ENCODE results near the gene GSTK1.

Gene GSTK1

DNA sequence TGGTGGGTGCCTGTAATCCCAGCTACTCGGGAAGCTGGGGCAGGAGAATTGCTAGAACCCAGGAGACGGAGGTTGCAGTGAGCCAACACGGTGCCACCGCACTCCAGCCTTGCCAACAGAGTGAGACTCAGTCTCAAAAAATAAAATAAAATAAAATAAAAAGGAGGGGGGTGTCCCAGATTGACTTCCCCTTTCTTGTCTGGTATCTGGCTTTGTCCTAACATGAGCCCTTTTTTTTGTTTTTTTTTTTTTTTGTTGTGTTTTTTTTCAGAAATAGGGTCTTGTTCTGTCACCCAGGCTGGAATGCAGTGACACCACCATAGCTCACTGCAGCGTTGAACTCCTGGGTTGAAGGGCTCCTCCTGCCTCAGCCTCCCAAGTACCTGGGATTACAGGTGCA, 29.6 kb downstream of the GSTK1 start:
- H3K14ac ChIP-seq (ENCODE audit: low read length) = no peak overlapping the region
- H2BK5ac ChIP-seq (ENCODE audit: low read depth, low read length, poor library complexity) = no peak overlapping the region
- H3K9me3 ChIP-seq (ENCODE audit: insufficient read depth, low read depth, low read length) = no peaks in the 10 kb centered on the region
- no peak overlapping the region for H2AK5ac ChIP-seq (ENCODE audit: low read length)
- H3K4ac ChIP-seq (ENCODE audit: low read depth, low read length) = no peak overlapping the region
- WGBS (ENCODE audit: extremely low coverage, insufficient coverage, insufficient read length) = no CpG with 5 or more reads among the region's 5 CpGs
- no peak for DNase-seq
- H3K4me1 ChIP-seq (ENCODE audit: control insufficient read depth in 1 of 2, insufficient read depth in 2 of 2, low read length in 2 of 2) = peaks cover under 1 to 2% of the 10 kb centered on the region in 2 experiments
- H4K91ac ChIP-seq (ENCODE audit: low read depth, low read length) = no peak overlapping the region
- peaks cover 26 to 36% of the 10 kb centered on the region in 2 experiments for H3K36me3 ChIP-seq (ENCODE audit: control insufficient read depth in 1 of 2, insufficient read depth in 2 of 2, low read length in 2 of 2)
- H3K27ac ChIP-seq (ENCODE audit: low read depth, low read length) = no peak overlapping the region
- peaks cover 7% of the 10 kb centered on the region for H3K79me2 ChIP-seq (ENCODE audit: control insufficient read depth, insufficient read depth, low read length, poor library complexity)
- no peak overlapping the region for H4K8ac ChIP-seq (ENCODE audit: low read depth, low read length)
- no peak overlapping the region for H4K12ac ChIP-seq (ENCODE audit: low read depth, low read length)
- H2AFZ ChIP-seq (ENCODE audit: insufficient read depth, low read length, poor library complexity) = no peak overlapping the region
- no peak overlapping the region for H2BK120ac ChIP-seq (ENCODE audit: insufficient read depth, low read length, poor library complexity)
- no peak overlapping the region for H3K4me3 ChIP-seq (ENCODE audit: low read depth, low read length)
- no peak overlapping the region for H3K23ac ChIP-seq (ENCODE audit: low read length)
- H2BK12ac ChIP-seq (ENCODE audit: low read length) = no peak overlapping the region
- H3K4me2 ChIP-seq (ENCODE audit: low read length) = no peak overlapping the region
- no peak overlapping the region for H3K9ac ChIP-seq (ENCODE audit: low read length)
- H3K18ac ChIP-seq (ENCODE audit: low read length) = no peak overlapping the region
- H3K79me1 ChIP-seq (ENCODE audit: low read length) = peaks cover 8% of the 10 kb centered on the region
- no peaks in the 10 kb centered on the region for H3K27me3 ChIP-seq (ENCODE audit: insufficient read depth, low read length)

- Histone ChIP-seq H2BK12ac (ENCODE audit: low read length) (no peak overlapping the region), H2AK5ac (ENCODE audit: low read length) (no peak overlapping the region), H4K8ac (ENCODE audit: low read depth, low read length) (no peak overlapping the region), H3K4me3 (ENCODE audit: low read depth, low read length) (no peak overlapping the region), H3K79me2 (ENCODE audit: control insufficient read depth, insufficient read depth, low read length, poor library complexity) (no peaks in the 10 kb centered on the region), H3K27me3 (ENCODE audit: insufficient read depth, low read length) (no peaks in the 10 kb centered on the region), H3K4me1 (ENCODE audit: control insufficient read depth in 1 of 2, insufficient read depth in 2 of 2, low read length in 2 of 2) (no peaks in the 10 kb centered on the region), H3K4ac (ENCODE audit: low read depth, low read length) (no peak overlapping the region), H2BK5ac (ENCODE audit: low read depth, low read length, poor library complexity) (no peak overlapping the region), H4K91ac (ENCODE audit: low read depth, low read length) (no peak overlapping the region), H4K12ac (ENCODE audit: low read depth, low read length) (no peak overlapping the region), H3K9ac (ENCODE audit: low read length) (no peak overlapping the region), H3K4me2 (ENCODE audit: low read length) (no peak overlapping the region), H3K23ac (ENCODE audit: low read length) (no peak overlapping the region), H3K27ac (ENCODE audit: low read depth, low read length) (no peak overlapping the region), H2AFZ (ENCODE audit: insufficient read depth, low read length, poor library complexity) (no peak overlapping the region), H3K79me1 (ENCODE audit: low read length) (no peaks in the 10 kb centered on the region), H3K36me3 (ENCODE audit: control insufficient read depth in 1 of 2, insufficient read depth in 2 of 2, low read length in 2 of 2) (peaks cover 38 to 52% of the 10 kb centered on the region in 2 experiments), H3K14ac (ENCODE audit: low read length) (no peak overlapping the region), H3K18ac (ENCODE audit: low read length) (no peak overlapping the region), H3K9me3 (ENCODE audit: insufficient read depth, low read depth, low read length) (no peaks in the 10 kb centered on the region), H2BK120ac (ENCODE audit: insufficient read depth, low read length, poor library complexity) (no peak overlapping the region)
- DNase-seq = no peak
Observed at GRCh38 chr7:143295870-143296269, 32.6 kb downstream of the GSTK1 start.

GRCh38 chr7:143296686-143297085, 33.4 kb downstream of the GSTK1 start:
- no peak overlapping the region for H3K4me2 ChIP-seq (ENCODE audit: low read length)
- H3K9ac ChIP-seq (ENCODE audit: low read length) = no peak overlapping the region
- no peak overlapping the region for H2AFZ ChIP-seq (ENCODE audit: insufficient read depth, low read length, poor library complexity)
- H3K23ac ChIP-seq (ENCODE audit: low read length) = no peak overlapping the region
- no peaks in the 10 kb centered on the region for H3K27me3 ChIP-seq (ENCODE audit: insufficient read depth, low read length)
- peaks cover 38 to 56% of the 10 kb centered on the region in 2 experiments for H3K36me3 ChIP-seq (ENCODE audit: control insufficient read depth in 1 of 2, insufficient read depth in 2 of 2, low read length in 2 of 2)
- H4K91ac ChIP-seq (ENCODE audit: low read depth, low read length) = no peak overlapping the region
- H3K4me3 ChIP-seq (ENCODE audit: low read depth, low read length) = no peak overlapping the region
- H3K4ac ChIP-seq (ENCODE audit: low read depth, low read length) = no peak overlapping the region
- H4K12ac ChIP-seq (ENCODE audit: low read depth, low read length) = no peak overlapping the region
- H3K9me3 ChIP-seq (ENCODE audit: insufficient read depth, low read depth, low read length) = no peaks in the 10 kb centered on the region
- H3K4me1 ChIP-seq (ENCODE audit: control insufficient read depth in 1 of 2, insufficient read depth in 2 of 2, low read length in 2 of 2) = no peaks in the 10 kb centered on the region
- H4K8ac ChIP-seq (ENCODE audit: low read depth, low read length) = no peak overlapping the region
- H3K18ac ChIP-seq (ENCODE audit: low read length) = no peak overlapping the region
- no peak overlapping the region for H2BK12ac ChIP-seq (ENCODE audit: low read length)
- no peak overlapping the region for H3K27ac ChIP-seq (ENCODE audit: low read depth, low read length)
- no peak overlapping the region for H2BK120ac ChIP-seq (ENCODE audit: insufficient read depth, low read length, poor library complexity)
- H3K14ac ChIP-seq (ENCODE audit: low read length) = no peak overlapping the region
- no CpG with 5 or more reads among the region's 2 CpGs for WGBS (ENCODE audit: extremely low coverage, insufficient coverage, insufficient read length)
- no peak for DNase-seq
- H2BK5ac ChIP-seq (ENCODE audit: low read depth, low read length, poor library complexity) = no peak overlapping the region
- H2AK5ac ChIP-seq (ENCODE audit: low read length) = no peak overlapping the region
- H3K79me2 ChIP-seq (ENCODE audit: control insufficient read depth, insufficient read depth, low read length, poor library complexity) = no peaks in the 10 kb centered on the region
- H3K79me1 ChIP-seq (ENCODE audit: low read length) = no peaks in the 10 kb centered on the region

- Histone ChIP-seq H3K79me1 (ENCODE audit: low read length) (no peaks in the 10 kb centered on the region), H4K91ac (ENCODE audit: low read depth, low read length) (no peak overlapping the region), H2BK120ac (ENCODE audit: insufficient read depth, low read length, poor library complexity) (no peak overlapping the region), H3K4me2 (ENCODE audit: low read length) (no peak overlapping the region), H3K27me3 (ENCODE audit: insufficient read depth, low read length) (no peaks in the 10 kb centered on the region), H4K8ac (ENCODE audit: low read depth, low read length) (no peak overlapping the region), H3K14ac (ENCODE audit: low read length) (no peak overlapping the region), H3K4me1 (ENCODE audit: control insufficient read depth in 1 of 2, insufficient read depth in 2 of 2, low read length in 2 of 2) (no peaks in the 10 kb centered on the region), H3K23ac (ENCODE audit: low read length) (no peak overlapping the region), H3K36me3 (ENCODE audit: control insufficient read depth in 1 of 2, insufficient read depth in 2 of 2, low read length in 2 of 2) (peaks cover 27 to 52% of the 10 kb centered on the region in 2 experiments), H3K4ac (ENCODE audit: low read depth, low read length) (no peak overlapping the region), H3K9ac (ENCODE audit: low read length) (no peak overlapping the region), H2BK12ac (ENCODE audit: low read length) (no peak overlapping the region), H2AK5ac (ENCODE audit: low read length) (no peak overlapping the region), H3K9me3 (ENCODE audit: insufficient read depth, low read depth, low read length) (no peaks in the 10 kb centered on the region), H3K4me3 (ENCODE audit: low read depth, low read length) (no peak overlapping the region), H4K12ac (ENCODE audit: low read depth, low read length) (no peak overlapping the region), H3K18ac (ENCODE audit: low read length) (no peak overlapping the region), H2AFZ (ENCODE audit: insufficient read depth, low read length, poor library complexity) (no peak overlapping the region), H3K27ac (ENCODE audit: low read depth, low read length) (no peak overlapping the region), H3K79me2 (ENCODE audit: control insufficient read depth, insufficient read depth, low read length, poor library complexity) (no peaks in the 10 kb centered on the region), H2BK5ac (ENCODE audit: low read depth, low read length, poor library complexity) (no peak overlapping the region)
- DNase-seq = no peak
- WGBS (ENCODE audit: extremely low coverage, insufficient coverage, insufficient read length) = no CpG with 5 or more reads among the region's 2 CpGs
Observed at GRCh38 chr7:143299346-143299745, 36.1 kb downstream of the GSTK1 start.
